Renal cortex interstitium (tissue), 11 donors: ENCODE measurements around the gene SRGAP2C. TPM values are rescaled to one million over a fixed set of nuclear protein-coding genes. Genes with fewer than 3 reads are reported as not detected.
"Not testable (repeated sequence)": the region's sequence is repeated elsewhere in the genome, so short reads cannot be mapped to it uniquely, and the experiment has no call there.

Experiments used
- DNase-seq, 11 donors: peaks; one replicate each; pipeline ENCODE4 v3.0.0-alpha.2; 2013; ENCODE audit warnings: low read depth in 9 of 11, low spot score in 4 of 11; ENCODE audit errors: extremely low read depth in 1 of 11
- polyA plus RNA-seq, 3 donors: library from polyadenylated mRNA; unstranded; fragments of 120-200 nt; gene quantifications; one replicate each; pipeline ENCODE4 v1.2.1, GENCODE V29; 2013; ENCODE audit not compliant: insufficient read length in 3 of 3

SRGAP2C gene
- polyA plus RNA-seq, 3 donors, result 17.8 to 20.3 (median 19.6) TPM

DNA sequence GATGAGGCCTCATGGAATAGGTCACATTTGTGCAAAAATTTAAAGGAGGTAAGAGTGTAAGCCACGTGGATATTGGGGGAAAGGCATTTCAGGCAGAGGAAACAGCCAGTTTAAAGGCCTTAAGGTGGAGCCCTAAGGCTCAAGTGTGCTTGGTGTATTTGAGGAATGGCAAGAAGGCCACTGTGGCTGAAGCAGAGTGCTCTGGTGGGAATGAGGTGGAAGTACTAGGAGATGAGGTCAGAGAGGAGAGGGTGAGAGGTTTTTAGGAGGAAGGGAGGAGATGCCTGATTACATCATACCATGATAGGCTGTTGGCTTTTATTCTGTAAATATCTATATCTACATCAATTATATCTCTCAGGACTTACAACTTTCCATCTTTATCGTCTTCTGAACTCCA, 75.4 kb downstream of the SRGAP2C start:
- DNase-seq, result not testable (repeated sequence)

GRCh38 chr1:121262163-121262562, 77.4 kb downstream of the SRGAP2C start:
- DNase-seq, result not testable (repeated sequence)

DNA sequence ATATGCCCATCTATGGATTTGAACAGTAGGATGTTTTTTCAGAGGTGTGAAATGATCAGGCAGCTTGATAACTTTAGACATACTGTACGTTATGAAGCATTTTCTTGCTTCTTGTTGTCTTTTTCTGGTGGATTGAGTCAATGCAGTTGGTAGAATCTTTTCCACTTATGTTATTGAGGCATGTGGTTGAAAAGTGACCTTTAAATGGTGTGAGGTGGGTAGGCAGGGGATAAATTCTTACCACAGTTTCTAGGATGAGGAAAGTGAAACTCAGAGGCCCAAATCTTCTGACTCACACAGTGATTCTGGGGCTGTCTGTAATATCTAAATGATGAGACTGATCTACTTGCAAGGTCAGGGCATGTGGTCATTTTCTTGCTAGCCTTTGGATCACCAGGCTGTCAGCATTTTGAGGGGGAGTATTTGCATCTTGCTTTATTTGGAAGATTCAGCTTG, 79.0 kb downstream of the SRGAP2C start:
- DNase-seq, result not testable (repeated sequence)

- DNase-seq, result not testable (repeated sequence)
These were observed 82.3 kb downstream of the SRGAP2C start for GRCh38 chr1:121267072-121267471.

- DNase-seq, result not testable (repeated sequence)
These were observed 84.5 kb downstream of the SRGAP2C start for GRCh38 chr1:121269309-121269708.

GRCh38 chr1:121269973-121270372, 85.2 kb downstream of the SRGAP2C start:
- DNase-seq, result not testable (repeated sequence)

DNA sequence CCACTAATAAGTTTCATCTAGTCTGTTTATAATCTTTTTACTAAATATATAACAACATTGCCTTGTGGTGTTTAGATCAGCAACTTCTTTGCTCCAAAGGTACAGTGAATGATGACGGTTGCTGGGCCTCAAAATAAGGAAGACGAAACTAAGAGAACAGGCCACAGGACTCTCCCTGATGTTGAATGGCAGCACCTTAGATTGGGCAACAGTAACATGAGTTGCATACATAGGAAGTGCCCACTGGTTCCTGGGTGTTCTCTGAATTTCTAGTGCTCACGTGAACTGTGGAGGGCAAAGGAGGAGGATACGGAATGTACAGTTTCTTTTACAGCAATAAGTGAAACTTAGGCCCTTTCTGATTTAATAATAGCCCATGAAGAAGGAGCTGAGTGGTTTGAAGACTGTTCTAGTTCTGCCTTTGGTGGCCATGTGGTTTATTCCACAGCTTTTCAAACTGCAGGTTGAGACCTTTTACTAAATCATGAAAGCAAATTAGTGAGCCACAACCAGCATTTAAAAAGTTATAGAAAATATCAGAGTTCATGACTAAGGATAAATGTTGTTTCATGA, 86.5 kb downstream of the SRGAP2C start:
- not testable (repeated sequence) for DNase-seq

DNA sequence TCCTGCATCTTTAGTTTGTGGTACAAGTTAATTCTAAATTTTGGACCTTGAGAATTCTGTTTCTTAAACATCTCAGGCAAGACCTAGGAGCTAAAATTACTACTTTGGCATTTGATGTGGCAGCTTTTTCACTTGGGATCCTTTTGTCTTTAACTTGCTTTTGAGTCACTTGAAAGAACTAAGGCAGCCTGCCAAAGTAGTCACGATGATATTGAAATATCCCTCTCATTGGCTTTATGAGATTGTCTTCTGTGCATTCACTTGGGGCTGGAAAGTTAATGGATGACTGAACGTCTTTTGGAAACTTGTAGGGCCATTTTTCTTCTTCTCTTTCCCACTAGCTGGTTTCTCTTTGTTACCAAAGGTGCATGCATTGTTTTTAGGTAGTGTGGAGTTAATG, 90.7 kb downstream of the SRGAP2C start:
- not testable (repeated sequence) for DNase-seq

GRCh38 chr1:121278202-121278601, 93.4 kb downstream of the SRGAP2C start:
- not testable (repeated sequence) for DNase-seq

DNA sequence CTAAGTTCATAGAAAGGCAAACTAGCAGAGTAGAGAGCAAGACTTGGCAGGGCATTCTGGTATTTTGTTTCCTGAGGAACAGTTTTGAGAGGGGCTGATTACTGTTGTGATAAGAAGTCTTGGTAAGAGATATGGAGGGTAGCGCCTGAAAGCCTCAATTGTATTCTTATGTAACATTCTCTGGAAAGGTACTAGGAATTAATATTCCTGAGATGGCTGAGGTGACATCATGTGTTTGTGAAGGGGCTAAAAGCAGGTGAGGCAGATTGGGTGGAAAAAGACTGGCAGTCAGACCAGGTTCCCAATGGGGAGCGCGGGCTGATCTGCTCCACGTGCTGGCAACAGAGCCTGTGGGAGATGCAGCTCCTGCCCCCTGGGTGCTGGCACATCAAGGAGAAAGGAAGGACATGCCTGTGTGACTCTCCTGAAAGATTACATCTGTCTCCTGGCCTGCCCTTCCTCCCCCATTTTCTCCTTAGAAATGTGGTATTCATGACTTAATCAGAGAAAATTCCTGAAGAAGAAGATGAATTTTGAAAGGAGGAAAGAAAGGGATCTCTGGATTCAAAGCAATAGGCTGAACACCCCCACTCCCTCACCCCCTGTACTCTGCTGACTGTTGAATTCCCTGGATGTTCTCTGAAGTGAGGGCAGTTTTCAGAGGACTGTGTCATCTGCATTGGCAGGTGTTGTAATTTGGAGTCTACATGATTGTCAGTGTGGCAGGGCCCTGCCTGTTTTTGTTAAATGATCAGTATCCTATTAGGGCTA, 94.2 kb downstream of the SRGAP2C start:
- DNase-seq, result not testable (repeated sequence)

DNA sequence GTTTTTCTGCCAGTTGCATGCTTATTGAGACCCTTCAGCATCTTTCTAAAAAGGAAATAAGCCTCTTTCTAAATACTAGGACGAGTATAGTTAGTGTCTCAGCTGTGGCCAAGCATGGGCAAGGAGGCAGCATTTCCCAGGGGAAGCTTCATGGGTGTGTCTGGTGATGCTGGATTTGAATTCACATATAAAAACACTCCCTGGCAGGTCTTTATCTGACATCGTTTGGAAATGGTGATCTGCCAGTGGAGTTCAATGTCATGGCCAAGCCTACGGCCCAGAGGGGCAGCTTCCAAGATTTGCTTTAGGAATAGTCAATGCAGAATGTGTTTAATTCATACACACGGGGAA, 94.7 kb downstream of the SRGAP2C start:
- not testable (repeated sequence) for DNase-seq

- not testable (repeated sequence) for DNase-seq
These were observed 96.0 kb downstream of the SRGAP2C start for GRCh38 chr1:121280699-121281317.

DNA sequence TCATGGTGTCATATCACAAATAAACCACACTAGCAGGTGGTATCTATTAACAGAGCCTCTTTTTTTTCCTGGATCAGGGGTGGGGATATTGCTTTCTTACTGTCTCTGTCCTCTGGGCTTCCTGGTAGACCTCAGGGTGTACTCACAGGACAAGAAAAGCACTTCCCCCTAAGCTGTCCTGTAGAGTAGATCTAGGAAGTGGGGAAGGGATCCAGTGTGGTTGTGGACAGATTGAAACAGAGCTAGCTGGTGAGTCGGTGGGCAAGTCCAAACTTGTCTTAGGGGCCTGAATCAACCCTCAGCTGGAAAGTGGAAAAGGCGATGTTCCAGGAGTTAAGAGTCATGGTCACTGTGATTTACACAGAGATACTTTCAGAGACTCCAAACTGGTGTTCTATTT, 96.7 kb downstream of the SRGAP2C start:
- not testable (repeated sequence) for DNase-seq

GRCh38 chr1:121283587-121284180, 98.9 kb downstream of the SRGAP2C start:
- DNase-seq, result not testable (repeated sequence)

- not testable (repeated sequence) for DNase-seq
These were observed 107.8 kb downstream of the SRGAP2C start for GRCh38 chr1:121292590-121292989.

DNA sequence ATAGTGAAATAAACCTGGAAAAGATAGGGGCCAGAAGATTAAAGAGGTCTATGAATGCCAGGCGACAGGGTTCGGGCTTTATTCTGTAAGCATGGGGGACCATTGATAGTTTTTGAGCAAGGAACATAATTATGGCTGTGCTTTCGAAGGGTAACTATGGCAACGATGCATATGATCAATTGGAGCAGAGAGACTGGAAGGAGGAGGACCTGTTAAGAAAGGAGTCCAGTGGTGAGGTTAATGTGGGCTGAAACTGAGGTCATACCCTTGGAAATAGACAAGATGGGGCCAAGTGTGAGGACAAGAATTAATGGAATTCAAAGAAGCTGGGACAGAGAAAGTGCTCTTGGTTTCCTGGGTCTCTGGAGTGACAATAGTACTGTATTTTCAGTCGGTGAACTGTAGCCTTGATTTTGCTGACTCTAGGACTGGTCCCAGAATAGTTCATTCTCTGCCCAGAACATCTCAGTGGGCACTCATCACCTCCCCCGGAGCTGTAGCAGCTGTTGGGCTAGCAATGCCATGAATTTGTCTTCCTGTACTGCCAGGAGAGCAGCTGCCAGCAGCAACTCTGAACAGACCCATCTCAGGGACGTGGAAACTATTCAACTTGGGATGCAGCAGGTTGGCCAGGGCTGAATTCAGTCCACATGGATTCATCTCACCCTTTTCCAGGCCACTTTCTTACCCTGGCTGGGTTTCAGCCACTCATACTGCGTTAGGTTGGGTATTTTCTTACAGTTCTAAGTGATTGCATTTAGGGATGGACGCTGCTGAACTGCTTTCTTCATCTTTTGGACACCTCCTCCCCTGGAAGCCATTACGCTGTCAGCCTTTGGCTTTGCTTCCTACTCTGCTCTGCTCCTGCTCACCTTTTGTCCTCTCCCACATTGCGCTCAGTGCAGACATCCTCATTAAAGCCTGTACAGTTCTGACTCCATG, 108.8 kb downstream of the SRGAP2C start:
- not testable (repeated sequence) for DNase-seq

GRCh38 chr1:121294205-121294570, 109.4 kb downstream of the SRGAP2C start:
- not testable (repeated sequence) for DNase-seq

DNA sequence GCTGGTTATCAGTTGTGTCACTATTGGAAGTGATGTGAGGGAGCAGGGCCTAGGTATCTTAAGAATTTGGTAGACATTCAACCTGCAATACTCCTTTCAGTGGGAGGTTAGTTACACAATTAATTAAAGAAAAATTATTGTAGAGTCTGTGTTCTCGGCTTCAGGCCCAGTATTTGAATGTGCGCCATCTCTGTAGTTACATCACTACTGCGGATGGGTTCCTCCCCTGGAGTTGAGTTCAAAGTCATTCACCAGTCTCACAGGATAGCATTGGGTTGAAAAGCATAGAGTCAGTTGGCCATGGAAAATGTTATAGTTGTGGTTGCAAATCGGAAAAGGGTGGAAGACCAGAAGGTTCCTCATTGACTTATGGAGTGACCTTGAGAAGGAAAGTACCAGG, 111.8 kb downstream of the SRGAP2C start:
- not testable (repeated sequence) for DNase-seq

DNA sequence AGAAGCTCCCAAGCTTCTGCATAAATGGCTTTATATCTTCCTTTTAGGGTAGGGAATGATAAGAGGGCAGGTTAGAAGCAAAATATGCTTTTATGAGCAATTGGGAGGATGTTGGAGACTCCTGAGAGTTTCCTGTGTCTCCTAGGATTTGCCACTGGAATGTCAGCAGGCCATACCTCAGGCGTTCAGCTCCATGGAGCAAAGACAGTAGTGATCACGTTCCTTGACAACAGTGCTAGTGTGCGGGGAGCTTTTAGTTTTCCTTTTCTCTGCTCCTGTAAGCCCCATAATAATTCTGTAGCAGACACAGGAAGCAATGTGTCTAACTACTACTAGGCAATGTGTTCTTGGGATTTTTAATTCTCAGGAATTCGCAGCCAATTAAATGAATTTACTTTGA, 113.8 kb downstream of the SRGAP2C start:
- not testable (repeated sequence) for DNase-seq
